Measurements from ENCODE around the gene DDX59. TPM values are rescaled to one million over a fixed set of nuclear protein-coding genes. Genes with fewer than 3 reads are reported as not detected.

DDX59 gene
- 10.8 and 15.0 TPM in 2 replicates for polyA plus RNA-seq (2011; rRNA removed)
- polyA minus RNA-seq (2011; rRNA and poly(A)+ RNA removed), result 10.4 and 12.9 TPM in 2 replicates

DNA sequence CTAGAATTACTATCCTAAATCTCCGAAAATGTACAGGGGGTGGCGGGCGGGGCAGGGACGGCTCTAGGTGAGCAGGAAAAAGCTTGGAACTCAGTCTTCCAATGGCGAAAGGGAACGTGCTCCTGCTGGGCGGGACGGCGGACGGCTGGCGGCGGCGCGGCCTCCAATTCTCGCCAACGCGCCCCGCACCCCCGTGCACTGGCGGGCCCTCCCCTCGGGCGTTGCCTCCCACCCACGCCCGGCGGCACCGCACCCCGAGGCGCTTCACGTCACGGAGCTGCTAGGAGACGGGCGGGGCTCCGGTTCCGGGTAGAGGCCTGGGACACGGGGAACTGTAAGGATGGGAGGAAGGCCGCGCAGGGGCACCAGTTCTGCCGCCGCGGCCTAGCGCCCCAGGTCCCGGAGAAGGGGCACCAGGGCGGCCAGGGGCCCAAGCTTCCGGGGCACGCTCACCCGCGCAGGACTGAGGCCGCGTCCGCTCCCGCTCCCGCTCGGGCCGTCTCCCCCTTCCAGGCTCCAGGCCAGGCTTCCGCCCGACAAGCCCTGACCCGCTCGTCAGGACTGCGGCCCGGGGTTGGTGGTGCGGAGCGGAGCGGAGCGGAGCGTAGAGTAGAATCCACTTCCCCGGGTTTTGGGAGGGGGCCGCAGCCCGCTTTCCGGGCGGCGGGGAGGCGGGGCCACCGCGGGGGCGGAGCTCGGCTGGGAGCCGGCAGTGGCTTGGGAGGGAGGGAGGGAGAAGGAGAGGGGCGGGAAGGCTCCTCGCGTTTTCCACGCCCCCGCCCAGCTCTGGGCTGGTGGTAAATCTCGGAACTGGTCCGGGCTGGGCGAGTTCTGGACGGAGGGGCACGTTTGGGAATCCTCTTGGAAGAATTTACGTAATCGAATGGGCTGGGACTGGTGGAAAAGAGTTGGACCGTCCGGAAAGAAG is at the start of gene DDX59:
Gene DDX59, minus strand, starts transcription at position 594 of the 928 bp plus-strand sequence. CDS start 3,167 bp downstream, outside the sequence.
- ChIA-PET POLR2A (interaction anchor here (0.5 to 2.0 kb wide), 24 partner anchors 11 to 824 kb away, joined by 3 to 29 read pairs (median 4); partner anchors contain the start of genes CAMSAP2 and KIF14), CTCF (interaction anchor here (0.7 to 2.6 kb wide), 4 partner anchors 29 to 169 kb away, joined by 3 to 10 read pairs (median 6); no protein-coding TSS in a partner anchor)
- peak; percentile 94 for DNase-seq (ENCODE audit: low read depth, low spot score)
- peak within 1 kb of the TSS; percentile 86 for H3K4me3 ChIP-seq (ENCODE audit: low read depth, low read length)
- TF ChIP-seq, protein P1, sequence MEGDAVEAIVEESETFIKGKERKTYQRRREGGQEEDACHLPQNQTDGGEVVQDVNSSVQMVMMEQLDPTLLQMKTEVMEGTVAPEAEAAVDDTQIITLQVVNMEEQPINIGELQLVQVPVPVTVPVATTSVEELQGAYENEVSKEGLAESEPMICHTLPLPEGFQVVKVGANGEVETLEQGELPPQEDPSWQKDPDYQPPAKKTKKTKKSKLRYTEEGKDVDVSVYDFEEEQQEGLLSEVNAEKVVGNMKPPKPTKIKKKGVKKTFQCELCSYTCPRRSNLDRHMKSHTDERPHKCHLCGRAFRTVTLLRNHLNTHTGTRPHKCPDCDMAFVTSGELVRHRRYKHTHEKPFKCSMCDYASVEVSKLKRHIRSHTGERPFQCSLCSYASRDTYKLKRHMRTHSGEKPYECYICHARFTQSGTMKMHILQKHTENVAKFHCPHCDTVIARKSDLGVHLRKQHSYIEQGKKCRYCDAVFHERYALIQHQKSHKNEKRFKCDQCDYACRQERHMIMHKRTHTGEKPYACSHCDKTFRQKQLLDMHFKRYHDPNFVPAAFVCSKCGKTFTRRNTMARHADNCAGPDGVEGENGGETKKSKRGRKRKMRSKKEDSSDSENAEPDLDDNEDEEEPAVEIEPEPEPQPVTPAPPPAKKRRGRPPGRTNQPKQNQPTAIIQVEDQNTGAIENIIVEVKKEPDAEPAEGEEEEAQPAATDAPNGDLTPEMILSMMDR (IDR thresholded peaks at IDR 0.05; ENCODE audit: low read depth, low read length), result no peak
- H3K27me3 ChIP-seq (ENCODE audit: control insufficient read depth, insufficient read depth, low read length), result no peaks in the 10 kb centered on the region
- H3K27ac ChIP-seq (ENCODE audit: low read depth, low read length), result peak within 1 kb of the TSS; percentile 98
- H3K9me3 ChIP-seq (ENCODE audit: control insufficient read depth, insufficient read depth, low read length), result no peaks in the 10 kb centered on the region

DNA sequence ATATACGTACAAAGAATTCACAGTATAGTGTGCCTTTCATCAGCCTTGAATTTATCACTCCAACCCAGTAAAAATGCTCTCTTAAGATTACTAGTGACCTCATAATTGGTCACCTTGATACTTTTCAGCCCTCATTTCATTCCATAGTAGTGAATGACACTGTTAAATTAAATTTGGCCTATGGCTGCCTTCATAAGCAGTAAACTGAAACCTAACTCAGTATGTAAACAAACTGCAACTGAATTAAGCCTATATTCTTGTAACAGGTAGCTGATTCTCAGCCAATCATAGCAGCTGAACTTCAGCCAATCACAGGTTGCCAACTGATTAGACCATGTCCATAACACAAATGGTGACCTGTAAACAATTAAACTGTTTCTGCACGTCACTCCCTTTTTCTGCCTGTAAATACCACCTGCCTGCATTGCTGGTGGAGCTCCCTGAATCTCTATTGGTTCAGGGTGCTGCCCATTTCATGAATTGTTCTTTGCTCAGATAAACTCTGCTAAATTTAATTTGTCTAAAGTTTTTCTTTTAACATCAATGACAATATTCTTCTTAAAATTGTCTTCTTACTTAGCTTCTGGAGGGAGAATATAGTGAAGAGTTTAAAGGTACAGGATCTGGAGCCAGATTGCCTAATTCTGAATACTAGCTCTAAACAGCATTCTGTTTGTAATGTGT is 44.9 kb upstream of the DDX59 start:
- no peaks in the 10 kb centered on the region for H3K9me3 ChIP-seq (ENCODE audit: control insufficient read depth, insufficient read depth, low read length)
- CTCF ChIA-PET, result no interaction called here
- no peak overlapping the region for H3K4me3 ChIP-seq (ENCODE audit: low read depth, low read length)
- no peaks in the 10 kb centered on the region for H3K27me3 ChIP-seq (ENCODE audit: control insufficient read depth, insufficient read depth, low read length)
- POLR2A ChIA-PET, result no interaction called here
- TF ChIP-seq, protein P1 (IDR thresholded peaks at IDR 0.05; ENCODE audit: low read depth, low read length), result no peak
- H3K27ac ChIP-seq (ENCODE audit: low read depth, low read length), result no peak overlapping the region
- no peak for DNase-seq (ENCODE audit: low read depth, low spot score)

DNA sequence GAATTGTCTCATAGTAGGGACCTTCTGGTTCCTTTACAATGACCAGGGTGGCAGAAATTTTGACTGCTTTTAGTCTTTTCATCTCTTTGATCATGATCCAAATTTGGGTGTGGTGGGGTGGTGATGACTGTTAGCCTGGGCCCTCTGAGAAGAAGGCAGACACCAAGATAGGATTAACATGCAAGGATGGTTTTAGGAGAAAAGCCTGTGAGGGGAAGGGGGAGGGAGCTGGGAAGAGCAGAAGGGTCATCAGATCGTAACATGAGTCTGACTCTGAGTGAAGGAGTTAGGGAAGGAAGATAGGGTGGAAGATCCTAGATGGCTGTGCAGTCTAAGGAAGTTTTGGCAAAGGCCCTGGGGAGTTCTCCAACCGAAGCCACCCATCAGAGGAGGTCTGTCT is 40.5 kb upstream of the DDX59 start:
- Histone ChIP-seq H3K9me3 (ENCODE audit: control insufficient read depth, insufficient read depth, low read length) (no peaks in the 10 kb centered on the region), H3K27ac (ENCODE audit: low read depth, low read length) (no peak overlapping the region), H3K4me3 (ENCODE audit: low read depth, low read length) (no peak overlapping the region), H3K27me3 (ENCODE audit: control insufficient read depth, insufficient read depth, low read length) (no peaks in the 10 kb centered on the region)
- ChIA-PET POLR2A (no interaction called here), CTCF (no interaction called here)
- DNase-seq (ENCODE audit: low read depth, low spot score), result no peak
- TF ChIP-seq, protein P1 (IDR thresholded peaks at IDR 0.05; ENCODE audit: low read depth, low read length), result no peak

- POLR2A ChIA-PET, result interaction anchor here (1.0 kb wide), 1 partner anchor 39 kb away, joined by 3 read pairs; the partner anchor contains the start of gene DDX59
- TF ChIP-seq, protein P1 (IDR thresholded peaks at IDR 0.05; ENCODE audit: low read depth, low read length), result no peak
- H3K4me3 ChIP-seq (ENCODE audit: low read depth, low read length), result no peak overlapping the region
- DNase-seq (ENCODE audit: low read depth, low spot score), result no peak
- CTCF ChIA-PET, result no interaction called here
- H3K27me3 ChIP-seq (ENCODE audit: control insufficient read depth, insufficient read depth, low read length), result no peaks in the 10 kb centered on the region
- H3K9me3 ChIP-seq (ENCODE audit: control insufficient read depth, insufficient read depth, low read length), result no peaks in the 10 kb centered on the region
- H3K27ac ChIP-seq (ENCODE audit: low read depth, low read length), result no peak overlapping the region
These were observed 39.1 kb upstream of the DDX59 start for GRCh38 chr1:200708769-200709168.
